Activated T-helper 2 cell treated with anti-CD3 and anti-CD28 coated beads, Interferon-gamma antibody, Interleukin-2, Interleukin-4, amounts not matched to agents 10 μg/mL and 5 μg/mL and 100 μg/mL, durations not matched to agents 14 hours and 24 hours and 36 hours (primary cell): ENCODE measurements around the gene ARPP21. TPM values are rescaled to one million over a fixed set of nuclear protein-coding genes. Genes with fewer than 3 reads are reported as not detected.

Experiments used
- DNase-seq: peaks from one replicate; pipeline ENCODE4 v3.0.0; 2021; ENCODE audit warnings: low spot score
- H3K27ac Mint-ChIP-seq: one replicate; pipeline ENCODE4 v1.8.0; 2021; ENCODE audit warnings: mixed read lengths
- H3K27me3 Mint-ChIP-seq: one replicate; pipeline ENCODE4 v1.8.0; 2021; ENCODE audit warnings: low read depth, mixed read lengths
- H3K36me3 Mint-ChIP-seq: one replicate; pipeline ENCODE4 v1.8.0; 2021; ENCODE audit warnings: low read depth, mixed read lengths
- H3K4me1 Mint-ChIP-seq: one replicate; pipeline ENCODE4 v1.8.0; 2021; ENCODE audit warnings: low read depth, mixed read lengths
- H3K4me3 Mint-ChIP-seq: one replicate; pipeline ENCODE4 v1.8.0; 2021; ENCODE audit warnings: low read depth, mild to moderate bottlenecking, moderate library complexity, mixed read lengths
- H3K9me3 Mint-ChIP-seq: one replicate; pipeline ENCODE4 v1.8.0; 2021; ENCODE audit warnings: mixed read lengths
- intact Hi-C: fragments of 100-400 bp; cut with micrococcal nuclease; formaldehyde crosslinking; loops from one replicate; pipeline ENCODE4 v1.15.1; 2023
- total RNA-seq: library from RNA; stranded (reverse); gene quantifications from 2 replicates; pipeline ENCODE4 v1.2.3, GENCODE V29; 2022

The ARPP21 gene
- total RNA-seq, 1 donor from 2014 or later, result 0.14 TPM

DNA sequence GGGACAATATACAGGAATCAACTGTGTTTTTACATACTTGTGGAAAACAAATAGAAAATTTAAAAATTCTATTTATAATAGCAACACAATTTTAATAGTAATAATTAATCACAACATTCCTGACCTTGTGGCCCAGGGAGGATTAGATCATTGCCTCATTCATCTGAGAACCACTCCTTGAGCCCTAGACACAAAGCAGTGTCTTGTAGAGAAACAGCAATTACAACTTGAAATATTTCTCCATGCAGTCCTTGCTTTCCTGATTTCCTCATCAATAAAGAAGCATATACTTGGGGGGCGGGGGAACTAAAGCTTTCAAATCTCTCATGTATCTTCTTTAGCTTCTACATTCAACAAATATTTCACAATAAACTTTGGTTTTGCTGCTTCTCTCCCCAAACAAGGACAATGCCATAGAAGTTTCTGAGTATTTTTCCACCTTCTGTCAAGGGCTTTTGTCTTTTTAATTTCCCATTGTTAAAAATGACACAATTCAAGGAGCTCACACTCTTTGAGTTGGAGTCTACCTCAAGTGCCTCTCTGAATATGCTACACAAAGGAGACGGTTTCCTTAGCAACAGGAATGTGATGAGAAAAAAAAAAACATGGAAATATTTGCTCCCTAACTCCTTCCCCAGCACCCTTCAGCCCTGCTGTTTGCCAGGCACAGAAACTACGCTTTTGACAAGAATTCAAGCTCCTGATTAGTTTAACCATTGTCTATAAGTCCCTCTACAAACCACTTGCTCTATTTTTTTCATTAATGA lies 118.8 kb downstream of the ARPP21 start:
- DNase-seq, result no peak
- Mint-ChIP-seq H3K27ac (no peak overlapping the region), H3K9me3 (no peaks in the 10 kb centered on the region), H3K4me1 (no peaks in the 10 kb centered on the region), H3K27me3 (no peaks in the 10 kb centered on the region), H3K4me3 (no peak overlapping the region), H3K36me3 (no peaks in the 10 kb centered on the region)
- intact Hi-C loops, result no loop called here

DNA sequence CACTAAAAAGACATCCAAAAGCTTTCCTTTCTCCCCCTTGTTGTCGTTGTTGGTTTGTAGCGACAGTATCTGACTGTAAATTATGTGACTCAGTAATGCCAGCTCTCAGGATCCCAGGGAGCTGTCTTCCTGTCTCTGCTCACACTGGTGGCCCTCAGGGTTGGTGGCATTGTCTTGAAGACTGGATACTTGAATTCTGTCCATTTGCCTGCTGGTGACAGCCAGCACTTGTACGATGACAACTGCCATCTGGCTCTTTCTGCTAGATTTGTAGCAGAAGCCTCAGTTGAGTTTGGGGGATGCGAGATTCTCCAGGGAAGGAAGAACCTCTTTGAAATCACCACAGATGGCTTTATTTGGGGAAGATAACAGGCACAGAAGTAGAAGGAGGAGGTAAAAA lies 120.8 kb downstream of the ARPP21 start:
- no peak overlapping the region for H3K4me3 Mint-ChIP-seq
- intact Hi-C loops, result no loop called here
- no peaks in the 10 kb centered on the region for H3K4me1 Mint-ChIP-seq
- H3K27me3 Mint-ChIP-seq, result no peaks in the 10 kb centered on the region
- DNase-seq, result no peak
- no peaks in the 10 kb centered on the region for H3K36me3 Mint-ChIP-seq
- H3K9me3 Mint-ChIP-seq, result no peaks in the 10 kb centered on the region
- H3K27ac Mint-ChIP-seq, result no peak overlapping the region

DNA sequence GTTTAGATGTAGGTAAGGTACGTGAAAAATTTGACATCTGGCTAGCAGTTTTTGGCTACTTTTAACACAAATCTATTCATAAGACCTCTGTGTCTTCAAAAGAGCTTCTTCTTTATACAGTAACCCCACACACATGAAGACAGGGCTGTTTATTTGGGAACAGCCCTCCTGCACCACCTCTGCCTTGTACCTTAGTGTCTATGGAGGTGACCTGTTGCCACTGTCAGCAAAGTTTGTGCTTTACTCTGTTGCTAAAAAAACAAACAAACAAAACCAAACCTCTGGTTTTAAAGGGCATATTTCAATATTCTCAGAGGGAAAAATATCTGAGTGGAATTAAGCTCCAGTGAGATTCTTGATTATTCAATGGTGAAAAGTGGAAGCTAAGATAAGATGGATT lies 122.0 kb downstream of the ARPP21 start:
- H3K27ac Mint-ChIP-seq, result no peak overlapping the region
- H3K9me3 Mint-ChIP-seq, result no peaks in the 10 kb centered on the region
- H3K36me3 Mint-ChIP-seq, result no peaks in the 10 kb centered on the region
- no peak for DNase-seq
- no peaks in the 10 kb centered on the region for H3K27me3 Mint-ChIP-seq
- H3K4me3 Mint-ChIP-seq, result no peak overlapping the region
- no peaks in the 10 kb centered on the region for H3K4me1 Mint-ChIP-seq
- intact Hi-C loops, result no loop called here

DNA sequence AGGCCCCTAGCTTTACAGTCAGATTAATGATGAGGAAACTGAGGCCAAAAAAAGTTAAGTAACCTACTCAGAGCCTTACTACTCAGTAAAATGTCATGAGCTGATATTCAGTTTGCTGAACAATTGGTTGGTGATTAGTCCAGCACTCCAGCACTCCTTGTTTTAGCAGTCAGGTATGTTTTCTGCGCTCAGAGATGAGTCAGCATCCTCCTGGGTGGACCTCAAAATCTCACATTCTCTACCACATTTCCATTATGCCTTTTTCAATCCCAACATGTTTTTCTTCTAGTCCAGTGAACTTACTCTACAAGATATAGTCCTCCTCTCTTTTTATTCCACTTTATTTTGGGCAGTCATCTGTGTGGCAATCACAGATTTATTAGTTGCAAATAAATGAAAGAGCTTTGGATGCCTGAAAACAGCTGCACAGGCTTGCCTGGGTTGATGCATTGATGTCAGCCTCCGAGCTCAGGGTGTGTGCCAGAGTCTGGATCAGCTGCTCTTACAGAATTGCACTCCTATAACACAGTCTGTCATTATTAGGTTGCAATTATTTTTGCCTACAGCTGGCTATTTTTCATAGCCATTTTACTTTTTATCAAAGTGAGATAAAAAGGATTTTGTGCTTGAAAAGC lies 133.2 kb downstream of the ARPP21 start:
- H3K36me3 Mint-ChIP-seq, result no peaks in the 10 kb centered on the region
- DNase-seq, result no peak
- no peaks in the 10 kb centered on the region for H3K9me3 Mint-ChIP-seq
- no peak overlapping the region for H3K4me3 Mint-ChIP-seq
- intact Hi-C loops, result no loop called here
- H3K27me3 Mint-ChIP-seq, result no peaks in the 10 kb centered on the region
- no peak overlapping the region for H3K27ac Mint-ChIP-seq
- H3K4me1 Mint-ChIP-seq, result no peaks in the 10 kb centered on the region

DNA sequence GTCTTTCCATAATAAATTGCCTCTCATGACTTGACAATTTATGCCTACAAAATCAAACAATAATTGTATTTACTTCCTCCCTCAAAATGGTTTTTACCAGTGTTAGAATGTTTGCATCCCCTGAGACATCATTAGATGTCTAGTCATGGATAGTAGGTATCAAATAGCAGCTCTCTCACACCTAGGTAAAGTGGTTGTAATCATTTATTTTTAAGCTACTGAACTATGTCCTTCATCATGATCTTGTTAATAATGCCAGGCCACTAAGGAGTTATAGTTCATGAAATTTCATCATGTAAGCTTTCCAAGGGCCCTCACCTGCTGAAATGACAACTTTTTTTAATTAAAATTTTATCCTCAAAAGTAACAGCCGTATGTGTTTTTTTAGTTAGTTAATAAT lies 134.1 kb downstream of the ARPP21 start:
- no peak for DNase-seq
- H3K4me1 Mint-ChIP-seq, result no peaks in the 10 kb centered on the region
- no peaks in the 10 kb centered on the region for H3K36me3 Mint-ChIP-seq
- H3K27ac Mint-ChIP-seq, result no peak overlapping the region
- H3K9me3 Mint-ChIP-seq, result no peaks in the 10 kb centered on the region
- H3K4me3 Mint-ChIP-seq, result no peak overlapping the region
- intact Hi-C loops, result no loop called here
- no peaks in the 10 kb centered on the region for H3K27me3 Mint-ChIP-seq

DNA sequence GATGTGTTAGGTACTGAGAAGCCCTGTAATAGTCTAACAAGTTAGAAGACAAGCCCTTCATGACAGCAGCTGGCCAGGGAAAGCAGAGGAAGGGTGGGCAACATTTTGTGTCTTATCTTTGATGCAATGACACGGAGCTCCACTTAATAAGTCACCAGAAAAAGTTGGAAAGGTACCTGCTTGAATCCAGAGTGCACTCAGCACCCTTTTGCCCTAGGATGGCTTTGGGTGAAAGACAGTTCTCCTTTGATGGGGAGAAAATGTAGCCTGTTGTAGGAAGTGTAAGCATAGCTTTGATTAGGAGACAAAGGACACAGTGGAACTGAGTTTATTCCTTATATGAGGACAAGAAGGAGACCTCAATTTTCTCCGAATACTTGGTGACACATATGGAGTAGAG lies 137.0 kb downstream of the ARPP21 start:
- Mint-ChIP-seq H3K27me3 (no peaks in the 10 kb centered on the region), H3K36me3 (no peaks in the 10 kb centered on the region), H3K9me3 (no peaks in the 10 kb centered on the region), H3K4me3 (no peak overlapping the region), H3K27ac (no peak overlapping the region), H3K4me1 (no peaks in the 10 kb centered on the region)
- intact Hi-C loops, result no loop called here
- DNase-seq, result no peak

DNA sequence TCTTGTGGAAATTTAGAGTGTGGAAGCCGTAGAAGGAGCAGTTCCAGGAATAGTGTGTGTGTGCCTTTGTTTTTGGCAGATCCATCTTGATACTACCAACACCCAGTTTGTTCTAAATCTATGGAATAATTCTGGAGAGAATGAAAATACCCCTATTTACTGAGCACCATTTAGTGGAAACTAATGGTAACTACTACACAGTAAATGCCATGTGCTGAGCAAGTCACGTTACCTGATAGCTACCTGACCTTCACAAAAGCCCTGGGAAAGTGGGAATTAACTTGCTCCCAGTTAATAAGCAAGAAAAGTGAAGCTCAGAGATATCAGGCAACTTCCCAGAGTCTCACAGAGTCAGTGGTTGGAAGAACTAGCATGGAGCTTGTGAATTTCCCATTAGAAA lies 137.7 kb downstream of the ARPP21 start:
- Mint-ChIP-seq H3K27ac (no peak overlapping the region), H3K27me3 (no peaks in the 10 kb centered on the region), H3K4me3 (no peak overlapping the region), H3K4me1 (no peaks in the 10 kb centered on the region), H3K9me3 (no peaks in the 10 kb centered on the region), H3K36me3 (no peaks in the 10 kb centered on the region)
- DNase-seq, result no peak
- intact Hi-C loops, result no loop called here

DNA sequence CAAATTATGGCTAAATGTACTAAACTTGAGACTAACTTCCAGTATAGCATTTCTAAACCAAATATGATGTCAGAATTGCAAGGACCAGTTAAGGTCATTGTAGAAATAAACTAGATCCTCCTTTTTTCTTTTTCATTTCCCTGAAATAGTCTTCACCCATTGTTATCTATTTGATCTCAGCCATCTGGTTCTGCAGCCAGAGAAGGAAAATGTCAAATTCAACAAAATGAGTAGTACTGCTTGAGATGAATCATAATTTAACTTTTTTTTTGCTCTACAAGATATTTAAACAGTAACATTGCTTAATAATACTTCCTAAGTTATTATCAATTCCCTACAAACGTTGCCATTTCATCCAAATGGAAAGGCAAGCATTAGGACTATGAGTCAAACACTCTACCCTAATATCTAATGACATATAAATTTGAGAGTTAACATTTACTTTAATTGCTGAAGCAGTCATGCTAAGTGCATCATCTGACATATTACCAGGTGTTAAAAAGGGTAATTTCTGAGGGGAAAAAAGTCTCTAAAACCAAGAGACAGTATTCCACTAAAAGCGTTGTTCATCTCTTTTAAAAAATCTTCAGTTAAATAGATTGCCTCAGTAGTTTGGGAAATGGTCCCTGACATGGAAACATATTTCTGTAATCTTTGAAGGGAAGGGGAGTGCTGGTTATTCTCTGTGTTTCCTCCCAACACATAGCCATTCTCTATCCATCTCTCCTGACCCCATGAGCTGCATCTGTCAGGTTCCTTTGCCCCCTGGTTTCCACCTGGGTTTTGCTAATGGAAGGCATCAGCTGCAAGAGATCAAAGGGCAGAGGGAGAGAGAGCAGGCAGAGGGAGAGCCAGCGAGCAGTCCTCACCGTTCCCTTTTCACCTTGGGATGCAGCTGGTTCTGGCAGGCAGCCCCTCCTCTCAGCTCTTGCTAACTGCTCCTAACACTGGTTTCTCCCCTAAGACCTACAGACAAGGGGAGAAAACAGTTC lies 138.5 kb downstream of the ARPP21 start:
- no peaks in the 10 kb centered on the region for H3K4me1 Mint-ChIP-seq
- H3K9me3 Mint-ChIP-seq, result no peaks in the 10 kb centered on the region
- H3K27ac Mint-ChIP-seq, result no peak overlapping the region
- H3K4me3 Mint-ChIP-seq, result no peak overlapping the region
- intact Hi-C loops, result no loop called here
- no peak for DNase-seq
- H3K27me3 Mint-ChIP-seq, result no peaks in the 10 kb centered on the region
- no peaks in the 10 kb centered on the region for H3K36me3 Mint-ChIP-seq

DNA sequence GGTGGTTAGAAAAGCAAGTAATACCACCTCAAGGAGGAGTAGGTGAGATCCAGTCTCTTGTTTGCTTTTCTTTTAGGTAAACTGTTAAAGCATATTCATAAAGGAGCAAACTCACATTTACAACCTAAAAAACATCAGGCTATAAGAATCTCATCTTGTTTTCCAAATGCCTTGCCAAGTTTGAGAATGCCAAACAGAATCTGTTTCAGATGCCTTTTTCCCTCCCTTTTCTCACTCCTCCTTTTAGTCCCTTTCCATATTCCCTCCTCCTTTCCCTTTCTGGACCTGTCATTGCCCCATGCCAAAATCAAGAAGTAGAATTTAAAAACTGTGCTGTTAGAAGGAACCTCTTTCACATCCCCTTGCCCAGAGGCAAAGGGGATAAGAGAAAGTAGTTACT lies 140.3 kb downstream of the ARPP21 start:
- no peaks in the 10 kb centered on the region for H3K9me3 Mint-ChIP-seq
- H3K4me3 Mint-ChIP-seq, result no peak overlapping the region
- no peaks in the 10 kb centered on the region for H3K27me3 Mint-ChIP-seq
- H3K4me1 Mint-ChIP-seq, result no peaks in the 10 kb centered on the region
- no peaks in the 10 kb centered on the region for H3K36me3 Mint-ChIP-seq
- DNase-seq, result no peak
- H3K27ac Mint-ChIP-seq, result no peak overlapping the region
- intact Hi-C loops, result no loop called here

DNA sequence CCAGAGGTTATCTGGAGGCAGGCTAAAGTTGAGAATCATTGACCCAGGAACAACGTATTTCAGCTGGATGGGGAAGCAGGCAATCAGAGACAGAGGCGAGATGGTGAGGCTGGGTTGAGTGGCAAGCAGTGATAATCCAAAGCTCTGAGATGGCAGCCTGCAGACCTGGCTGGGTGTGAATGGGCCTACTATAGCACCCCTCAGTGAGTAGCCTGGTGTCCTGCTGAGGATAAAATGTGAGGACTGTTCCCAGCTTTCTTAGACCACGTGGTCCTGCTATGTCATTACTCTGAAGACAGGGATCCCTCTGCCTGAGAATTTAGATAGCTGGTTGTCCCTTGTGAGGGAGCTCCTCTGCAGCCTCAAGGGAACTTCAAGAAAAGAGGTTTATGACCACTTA lies 141.5 kb downstream of the ARPP21 start:
- Mint-ChIP-seq H3K4me1 (no peaks in the 10 kb centered on the region), H3K4me3 (no peak overlapping the region), H3K27ac (no peak overlapping the region), H3K27me3 (no peaks in the 10 kb centered on the region), H3K9me3 (no peaks in the 10 kb centered on the region), H3K36me3 (no peaks in the 10 kb centered on the region)
- DNase-seq, result no peak
- intact Hi-C loops, result no loop called here

DNA sequence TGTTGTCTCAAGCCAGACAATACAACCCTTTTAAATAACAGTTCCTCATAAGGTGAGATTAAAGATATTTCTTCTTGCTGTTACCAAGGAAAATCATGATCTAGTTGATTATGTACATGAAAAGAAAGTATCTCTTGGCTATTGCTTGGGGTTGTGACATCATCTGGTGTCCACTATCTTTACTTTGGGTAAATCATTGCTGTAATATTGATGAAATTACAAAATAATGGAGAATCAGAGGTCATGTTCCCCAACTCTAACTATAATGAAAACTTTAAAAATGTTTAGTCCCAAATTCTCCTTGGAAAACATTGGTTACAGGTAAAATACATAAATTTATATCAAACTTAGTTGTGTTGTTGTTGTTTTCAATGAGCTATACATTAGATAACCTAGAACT lies 142.2 kb downstream of the ARPP21 start:
- DNase-seq, result no peak
- Mint-ChIP-seq H3K9me3 (no peaks in the 10 kb centered on the region), H3K27ac (no peak overlapping the region), H3K4me3 (no peak overlapping the region), H3K36me3 (no peaks in the 10 kb centered on the region), H3K27me3 (no peaks in the 10 kb centered on the region), H3K4me1 (no peaks in the 10 kb centered on the region)
- intact Hi-C loops, result no loop called here

DNA sequence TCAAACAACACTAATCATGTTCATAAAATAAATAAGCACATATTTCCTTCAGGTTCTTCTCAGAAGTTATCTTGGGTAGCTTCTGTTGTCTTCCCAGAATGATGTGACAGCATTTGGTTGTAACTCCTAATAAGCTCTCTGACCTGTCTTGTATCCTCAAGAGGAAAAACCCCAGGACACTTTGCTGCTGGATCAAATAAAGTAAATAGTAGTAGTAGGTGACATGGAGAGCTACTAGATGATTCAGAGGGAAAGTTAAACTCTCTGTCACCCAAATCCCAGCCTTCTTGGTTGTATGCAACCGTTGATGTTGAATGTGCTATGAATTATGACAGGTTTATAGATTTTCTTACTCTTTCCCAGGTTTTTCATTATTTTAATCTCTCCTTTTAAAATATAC lies 143.0 kb downstream of the ARPP21 start:
- Mint-ChIP-seq H3K4me1 (no peaks in the 10 kb centered on the region), H3K36me3 (no peaks in the 10 kb centered on the region), H3K27me3 (no peaks in the 10 kb centered on the region), H3K27ac (no peak overlapping the region), H3K9me3 (no peaks in the 10 kb centered on the region), H3K4me3 (no peak overlapping the region)
- intact Hi-C loops, result no loop called here
- DNase-seq, result no peak

DNA sequence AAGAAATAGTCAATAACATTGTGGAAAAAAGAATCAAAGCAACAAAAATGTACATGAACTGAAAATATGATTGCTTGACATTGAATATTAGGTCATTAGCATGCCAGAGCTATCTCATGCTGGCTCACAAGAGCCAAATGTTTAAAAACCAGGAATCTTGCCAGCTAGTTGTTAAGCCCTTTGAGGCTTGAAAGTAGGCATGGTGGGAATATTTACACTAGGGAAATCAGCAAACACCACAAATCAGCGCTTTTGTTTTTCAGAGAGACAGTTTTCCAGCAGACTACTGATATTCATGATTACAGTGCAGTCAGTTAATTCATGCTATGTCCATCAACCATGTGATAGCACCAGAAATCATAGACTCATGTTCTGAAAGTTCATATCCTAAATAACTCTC lies 144.8 kb downstream of the ARPP21 start:
- DNase-seq, result no peak
- intact Hi-C loops, result no loop called here
- H3K9me3 Mint-ChIP-seq, result no peaks in the 10 kb centered on the region
- no peaks in the 10 kb centered on the region for H3K36me3 Mint-ChIP-seq
- no peak overlapping the region for H3K4me3 Mint-ChIP-seq
- no peaks in the 10 kb centered on the region for H3K4me1 Mint-ChIP-seq
- H3K27ac Mint-ChIP-seq, result no peak overlapping the region
- no peaks in the 10 kb centered on the region for H3K27me3 Mint-ChIP-seq
